Colonic mucosa (tissue), 4 donors: ENCODE measurements around the gene TMEM272. TPM values are rescaled to one million over a fixed set of nuclear protein-coding genes. Genes with fewer than 3 reads are reported as not detected.

Experiments
- DNase-seq: peaks from one replicate; pipeline ENCODE4 v3.0.0-alpha.2; 2020
- H3K27ac ChIP-seq: fragments of 200-600 bp; one replicate; pipeline ENCODE4 v1.8.0; 2021
- H3K27me3 ChIP-seq: fragments of 200-600 bp; one replicate; pipeline ENCODE4 v1.8.0; 2021
- H3K36me3 ChIP-seq: fragments of 200-600 bp; one replicate; pipeline ENCODE4 v1.8.0; 2021
- H3K4me1 ChIP-seq: fragments of 200-600 bp; one replicate; pipeline ENCODE4 v1.8.0; 2021; ENCODE audit warnings: mild to moderate bottlenecking
- H3K4me3 ChIP-seq: fragments of 200-600 bp; one replicate; pipeline ENCODE4 v1.8.0; 2021
- H3K9ac ChIP-seq, 2 donors: one replicate each; pipeline ENCODE4 v1.7.0; 2013; ENCODE audit warnings: control low read depth in 2 of 2, low read depth in 2 of 2, low read length in 2 of 2
- H3K9me3 ChIP-seq: fragments of 200-600 bp; one replicate; pipeline ENCODE4 v1.8.0; 2021
- CTCF ChIP-seq: fragments of 200-600 bp; IDR thresholded peaks from one replicate; pipeline ENCODE4 v1.8.0; 2022; ENCODE audit warnings: antibody characterized with exemption, mild to moderate bottlenecking
- intact Hi-C: fragments of 100-400 bp; cut with DNase I; formaldehyde crosslinking; loops from one replicate; pipeline ENCODE4 v1.14.1; 2022
- total RNA-seq, 2 donors: library from RNA; stranded (reverse); fragmentation: NEBNext Ultra II Directional in 1 of 2; extraction: Animal tissue kit (Norgen Biotek cat#: 25700) in 1 of 2; gene quantifications; one replicate each; pipeline ENCODE4 v1.2.1, GENCODE V29; 2021
- donor health status: healthy.
- donor health status: DM: no; HTN: no; CAD: no.
- donor health status: DM: no; HTN: no; CAD: no.

Gene TMEM272
- total RNA-seq, result under 1 TPM in 1 of 2 donors, not detected in 1; 0.12 TPM

GRCh38 chr13:51844862-51845573 lies at the start of gene TMEM272:
Gene TMEM272 (minus strand): TSS chr13:51845177. CDS start chr13:51838530, 6,647 bp downstream.
- H3K4me1 ChIP-seq, result no peaks in the 10 kb centered on the region
- TF ChIP-seq CTCF, result peak; percentile 84
- no peaks in the 10 kb centered on the region for H3K36me3 ChIP-seq
- no peaks in the 10 kb centered on the region for H3K27me3 ChIP-seq
- no peak within 1 kb of the TSS for H3K27ac ChIP-seq
- peak; percentile 42 for DNase-seq
- intact Hi-C loops, result no loop called here
- no peaks in the 10 kb centered on the region for H3K9me3 ChIP-seq
- no peak within 1 kb of the TSS for H3K4me3 ChIP-seq
- no peak within 1 kb of the TSS for H3K9ac ChIP-seq

DNA sequence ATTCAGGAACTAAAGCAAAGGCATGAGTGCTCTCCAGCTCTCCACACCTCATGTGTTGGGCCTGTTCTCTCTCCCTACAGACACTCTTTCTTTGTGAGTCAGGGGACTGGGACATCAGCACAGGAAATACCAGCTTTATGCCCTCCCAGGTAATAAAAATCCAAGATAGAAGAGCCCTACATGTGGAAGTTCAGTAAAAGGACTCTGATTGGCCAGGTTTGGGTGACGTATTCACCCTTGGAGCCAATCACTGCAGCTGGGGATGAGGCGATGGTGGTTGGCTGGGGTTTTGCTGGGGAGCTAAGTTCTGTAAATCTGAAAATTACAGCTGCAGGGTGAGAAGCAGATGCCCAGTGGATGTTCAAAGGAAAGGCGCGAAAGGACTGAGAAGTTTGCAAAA lies 49.3 kb upstream of the TMEM272 start:
- intact Hi-C loops, result loop anchor here (10.0 kb wide), 1 partner anchor 301 kb away; no protein-coding TSS in a partner anchor
- Histone ChIP-seq H3K9ac (no peak overlapping the region), H3K36me3 (no peaks in the 10 kb centered on the region), H3K4me3 (no peak overlapping the region), H3K27ac (no peak overlapping the region), H3K27me3 (no peaks in the 10 kb centered on the region), H3K9me3 (no peaks in the 10 kb centered on the region), H3K4me1 (no peaks in the 10 kb centered on the region)
- no peak for TF ChIP-seq CTCF
- no peak for DNase-seq

DNA sequence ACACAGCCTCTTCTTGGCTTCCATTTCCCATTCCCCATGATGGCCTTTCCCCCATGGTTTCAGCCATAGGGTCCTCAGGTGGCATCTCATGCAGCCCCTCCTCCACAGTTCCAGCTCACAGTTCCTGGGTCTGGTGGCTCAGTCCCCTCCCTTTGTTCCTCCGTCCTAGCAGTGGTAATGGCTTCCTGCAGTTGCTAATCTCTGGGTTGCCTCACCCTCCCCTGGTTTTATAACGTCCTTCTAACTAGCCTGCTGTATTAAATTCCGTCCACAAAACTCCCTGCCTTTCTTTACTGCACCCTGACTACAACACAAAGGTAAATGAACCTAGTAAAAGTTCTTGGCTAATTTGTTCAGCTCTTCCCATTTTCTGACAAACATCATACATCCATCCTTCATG lies 47.7 kb upstream of the TMEM272 start:
- intact Hi-C loops, result loop anchor here (10.0 kb wide), 1 partner anchor 302 kb away; no protein-coding TSS in a partner anchor
- Histone ChIP-seq H3K9ac (no peak overlapping the region), H3K4me1 (no peaks in the 10 kb centered on the region), H3K4me3 (no peak overlapping the region), H3K36me3 (no peaks in the 10 kb centered on the region), H3K9me3 (no peaks in the 10 kb centered on the region), H3K27ac (no peak overlapping the region), H3K27me3 (no peaks in the 10 kb centered on the region)
- TF ChIP-seq CTCF, result no peak
- DNase-seq, result no peak

GRCh38 chr13:51887468-51887867 lies 42.5 kb upstream of the TMEM272 start:
- DNase-seq, result no peak
- Histone ChIP-seq H3K27me3 (no peaks in the 10 kb centered on the region), H3K27ac (no peak overlapping the region), H3K9ac (no peak overlapping the region), H3K9me3 (no peaks in the 10 kb centered on the region), H3K4me1 (no peaks in the 10 kb centered on the region), H3K36me3 (no peaks in the 10 kb centered on the region), H3K4me3 (no peak overlapping the region)
- intact Hi-C loops, result no loop called here
- no peak for TF ChIP-seq CTCF

DNA sequence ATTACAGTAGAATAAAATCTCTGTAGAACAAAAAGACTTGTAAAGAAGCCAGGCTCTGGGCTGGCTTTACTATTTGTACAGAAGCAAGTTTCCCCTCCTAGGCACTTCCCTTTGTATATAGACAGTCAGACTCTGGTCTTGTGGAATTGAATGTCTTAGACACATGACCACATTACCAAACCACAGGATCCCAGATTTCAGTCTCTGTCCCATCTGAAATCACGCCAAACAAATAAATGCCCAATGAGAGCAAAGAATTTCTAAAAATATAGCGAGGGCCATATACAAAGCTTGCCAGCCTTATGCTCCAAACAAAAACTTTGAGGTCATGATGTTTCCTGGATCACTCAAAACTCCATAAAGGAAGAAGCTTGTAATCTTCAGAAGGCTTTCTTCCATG lies 40.7 kb upstream of the TMEM272 start:
- intact Hi-C loops, result no loop called here
- Histone ChIP-seq H3K9me3 (no peaks in the 10 kb centered on the region), H3K9ac (no peak overlapping the region), H3K4me1 (no peaks in the 10 kb centered on the region), H3K27ac (no peak overlapping the region), H3K36me3 (no peaks in the 10 kb centered on the region), H3K4me3 (no peak overlapping the region), H3K27me3 (no peaks in the 10 kb centered on the region)
- no peak for TF ChIP-seq CTCF
- DNase-seq, result peak; percentile 2
